Stimulated activated CD8-positive, alpha-beta memory T cell treated with anti-CD3 and anti-CD28 coated beads, Interleukin-15, amount 100 ng/mL, for 24 hours (primary cell): Measurements from ENCODE around the gene EXOC3L1.

Experiments
- DNase-seq: peaks from one replicate; pipeline ENCODE4 v3.0.0-alpha.2; 2020; ENCODE audit warnings: low read depth

The EXOC3L1 gene

GRCh38 chr16:67163164-67163998 is 26.6 kb downstream of the EXOC3L1 start:
- no peak for DNase-seq

- no peak for DNase-seq
Measured at GRCh38 chr16:67162506-67163163, 27.3 kb downstream of the EXOC3L1 start.

- DNase-seq: no peak
Measured at GRCh38 chr16:67161595-67162058, 28.3 kb downstream of the EXOC3L1 start.

GRCh38 chr16:67158637-67159600 is 31.0 kb downstream of the EXOC3L1 start:
- DNase-seq: no peak

GRCh38 chr16:67157892-67158635 is 31.9 kb downstream of the EXOC3L1 start:
- DNase-seq: no peak

GRCh38 chr16:67157106-67157748 is 32.7 kb downstream of the EXOC3L1 start:
- DNase-seq: no peak

GRCh38 chr16:67156143-67156844 is 33.6 kb downstream of the EXOC3L1 start:
- no peak for DNase-seq

GRCh38 chr16:67155295-67156142 is 34.4 kb downstream of the EXOC3L1 start:
- peak; percentile 69 for DNase-seq

GRCh38 chr16:67154578-67155294 is 35.2 kb downstream of the EXOC3L1 start:
- no peak for DNase-seq

- DNase-seq: no peak
Measured at GRCh38 chr16:67151431-67152097, 38.4 kb downstream of the EXOC3L1 start.

- no peak for DNase-seq
Measured at GRCh38 chr16:67150833-67151396, 39.0 kb downstream of the EXOC3L1 start, which contains the start of gene B3GNT9. Gene B3GNT9, minus strand, starts transcription at chr16:67150998. Its CDS starts 513 bp downstream, at chr16:67150485.

- no peak for DNase-seq
Measured at GRCh38 chr16:67150047-67150832, 39.7 kb downstream of the EXOC3L1 start.

GRCh38 chr16:67149276-67150046 is 40.5 kb downstream of the EXOC3L1 start:
- DNase-seq: no peak

- DNase-seq: no peak
Measured at GRCh38 chr16:67148656-67149275, 41.2 kb downstream of the EXOC3L1 start.

GRCh38 chr16:67148221-67148620 is 41.7 kb downstream of the EXOC3L1 start:
- no peak for DNase-seq
